ENCODE data around the gene LRP1B. TPM values are rescaled to one million over a fixed set of nuclear protein-coding genes. Genes with fewer than 3 reads are reported as not detected.

The LRP1B gene
- total RNA-seq, 4 donors from 2014 or later, result 0.85 to 3.3 (median 1.1) TPM; not detected in 1

- no peak for DNase-seq
- Histone ChIP-seq H3K9me3 (no peaks in the 10 kb centered on the region), H3K27me3 (no peaks in the 10 kb centered on the region), H3K36me3 (no peaks in the 10 kb centered on the region), H3K4me1 (no peaks in the 10 kb centered on the region), H3K4me3 (no peak overlapping the region), H3K27ac (no peak overlapping the region)
- TF ChIP-seq POLR2A (IDR thresholded peaks at IDR 0.05), result no peak
- TF ChIP-seq CTCF (IDR thresholded peaks at IDR 0.05), result no peak
Observed at GRCh38 chr2:140491876-140492275, 1638.9 kb downstream of the LRP1B start.

- H3K36me3 ChIP-seq, result no peaks in the 10 kb centered on the region
- no peaks in the 10 kb centered on the region for H3K4me1 ChIP-seq
- H3K4me3 ChIP-seq, result no peak overlapping the region
- no peak for DNase-seq
- TF ChIP-seq CTCF (IDR thresholded peaks at IDR 0.05), result no peak
- TF ChIP-seq POLR2A (IDR thresholded peaks at IDR 0.05), result no peak
- no peak overlapping the region for H3K27ac ChIP-seq
- no peaks in the 10 kb centered on the region for H3K9me3 ChIP-seq
- no peaks in the 10 kb centered on the region for H3K27me3 ChIP-seq
Observed at GRCh38 chr2:140489193-140489592, 1641.6 kb downstream of the LRP1B start.

GRCh38 chr2:140481136-140481535, 1649.7 kb downstream of the LRP1B start:
- Histone ChIP-seq H3K27ac (no peak overlapping the region), H3K36me3 (no peaks in the 10 kb centered on the region), H3K9me3 (no peaks in the 10 kb centered on the region), H3K27me3 (no peaks in the 10 kb centered on the region), H3K4me3 (no peak overlapping the region), H3K4me1 (no peaks in the 10 kb centered on the region)
- TF ChIP-seq CTCF (IDR thresholded peaks at IDR 0.05) (no peak), POLR2A (IDR thresholded peaks at IDR 0.05) (no peak)
- no peak for DNase-seq

GRCh38 chr2:140473851-140474250, 1657.0 kb downstream of the LRP1B start:
- Histone ChIP-seq H3K4me3 (no peak overlapping the region), H3K9me3 (no peaks in the 10 kb centered on the region), H3K27ac (no peak overlapping the region), H3K4me1 (no peaks in the 10 kb centered on the region), H3K27me3 (no peaks in the 10 kb centered on the region), H3K36me3 (no peaks in the 10 kb centered on the region)
- TF ChIP-seq POLR2A (IDR thresholded peaks at IDR 0.05), result no peak
- TF ChIP-seq CTCF (IDR thresholded peaks at IDR 0.05), result no peak
- DNase-seq, result no peak

GRCh38 chr2:140472676-140473075, 1658.1 kb downstream of the LRP1B start:
- no peak for DNase-seq
- Histone ChIP-seq H3K4me1 (no peaks in the 10 kb centered on the region), H3K4me3 (no peak overlapping the region), H3K9me3 (no peaks in the 10 kb centered on the region), H3K36me3 (no peaks in the 10 kb centered on the region), H3K27ac (no peak overlapping the region), H3K27me3 (no peaks in the 10 kb centered on the region)
- TF ChIP-seq POLR2A (IDR thresholded peaks at IDR 0.05), result no peak
- no peak for TF ChIP-seq CTCF (IDR thresholded peaks at IDR 0.05)

GRCh38 chr2:140465301-140465700, 1665.5 kb downstream of the LRP1B start:
- Histone ChIP-seq H3K27ac (no peak overlapping the region), H3K4me3 (no peak overlapping the region), H3K9me3 (no peaks in the 10 kb centered on the region), H3K36me3 (no peaks in the 10 kb centered on the region), H3K4me1 (no peaks in the 10 kb centered on the region), H3K27me3 (no peaks in the 10 kb centered on the region)
- TF ChIP-seq POLR2A (IDR thresholded peaks at IDR 0.05) (no peak), CTCF (IDR thresholded peaks at IDR 0.05) (no peak)
- DNase-seq, result no peak

All from Peyer's patch (tissue), 4 donors.